NB4 (cell line): Measurements from ENCODE around the gene FILIP1L.

ENCODE experiments used
- CTCF ChIP-seq: IDR thresholded peaks from one replicate; pipeline ENCODE4 v1.5.1; 2012; ENCODE audit warnings: low read depth, low read length
- MAX ChIP-seq: IDR thresholded peaks from 2 replicates; pipeline ENCODE4 v1.6.1; 2011; ENCODE audit warnings: low read depth, low read length
- MYC ChIP-seq: IDR thresholded peaks from 2 replicates; pipeline ENCODE4 v1.6.1; 2011; ENCODE audit warnings: low read depth, low read length
- POLR2A ChIP-seq: IDR thresholded peaks from 2 replicates; pipeline ENCODE4 v1.6.1; 2011; ENCODE audit warnings: mild to moderate bottlenecking; ENCODE audit not compliant: insufficient read length; ENCODE audit errors: extremely low read depth

GRCh38 chr3:99970198-99970597 lies 144.1 kb downstream of the FILIP1L start:
- TF ChIP-seq CTCF (no peak), POLR2A (no peak), MYC (no peak), MAX (no peak)
